Peyer's patch (tissue), 4 donors: ENCODE measurements around the gene TNFRSF1A.

Experiments used
- CTCF ChIP-seq, 6 experiments: fragments of 450-650 bp in 4 of 6; fragments of 200-600 bp in 2 of 6; sonication (generic) in 1 of 6; IDR thresholded peaks; one replicate each; pipeline ENCODE4 v1.5.1; 2017 to 2019; ENCODE audit warnings: antibody characterized with exemption in 6 of 6, mild to moderate bottlenecking in 3 of 6, moderate library complexity in 1 of 6
- POLR2A ChIP-seq, 2 donors: fragments of 450-650 bp; IDR thresholded peaks; one replicate each; pipeline ENCODE4 v1.5.1; 2017; ENCODE audit warnings: antibody characterized with exemption in 2 of 2, mild to moderate bottlenecking in 2 of 2, moderate library complexity in 2 of 2

- TF ChIP-seq CTCF (IDR thresholded peaks at IDR 0.05) (no peak), POLR2A (IDR thresholded peaks at IDR 0.05) (no peak)
These were observed 14.4 kb downstream of the TNFRSF1A start for GRCh38 chr12:6327229-6328041.
